GM23248 (cell line): Measurements from ENCODE around the gene FAM219B.

Experiments
- EZH2 ChIP-seq: fragments of 200-600 bp; sonication (generic); IDR thresholded peaks from 2 replicates; pipeline ENCODE4 v1.6.1; 2018; ENCODE audit warnings: antibody characterized with exemption, mild to moderate bottlenecking; ENCODE audit not compliant: insufficient read depth, poor library complexity, severe bottlenecking
- EZH2phosphoT487 ChIP-seq: fragments of 200-600 bp; sonication (generic); IDR thresholded peaks from 2 replicates; pipeline ENCODE4 v1.6.1; 2018; ENCODE audit warnings: antibody characterized with exemption, moderate library complexity, mild to moderate bottlenecking, low read depth; ENCODE audit not compliant: insufficient read depth

DNA sequence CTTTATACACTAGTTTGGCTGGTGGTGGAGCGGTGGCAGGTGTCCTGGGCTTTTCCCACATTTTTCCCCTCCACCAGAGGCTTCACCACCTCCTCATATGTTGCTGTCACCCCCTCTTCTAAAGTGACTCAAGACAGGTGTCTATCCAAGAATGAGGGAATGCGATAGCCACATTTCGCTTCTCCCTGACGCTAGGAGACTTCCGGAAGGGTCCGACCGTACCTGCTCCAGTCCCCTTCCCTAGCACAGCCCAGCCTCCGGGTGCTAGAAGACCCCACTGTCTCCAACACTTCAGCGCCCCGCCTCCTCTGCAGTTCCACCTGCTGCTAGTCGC, 34.0 kb downstream of the FAM219B start:
- TF ChIP-seq EZH2 (no peak), EZH2phosphoT487 (no peak)
